HUDEP-2 (cell line): ENCODE measurements around the gene GTF2A1.
"Not testable (repeated sequence)": the region's sequence is repeated elsewhere in the genome, so short reads cannot be mapped to it uniquely, and the experiment has no call there.

ENCODE experiments used
- DNase-seq, 76 experiments: peaks; one replicate each; lab custom pipeline; 2025; ENCODE audit not compliant: unreplicated experiment in 76 of 76; lab: John Stamatoyannopoulos, UW

Gene GTF2A1

GRCh38 chr14:81234278-81234677, 13.5 kb upstream of the GTF2A1 start:
- DNase-seq, result no peak

GRCh38 chr14:81233615-81234014, 12.9 kb upstream of the GTF2A1 start:
- no peak for DNase-seq

GRCh38 chr14:81231540-81231939, 10.8 kb upstream of the GTF2A1 start:
- no peak for DNase-seq

GRCh38 chr14:81224222-81224621, 3.5 kb upstream of the GTF2A1 start:
- no peak for DNase-seq

GRCh38 chr14:81223788-81224187, 3.0 kb upstream of the GTF2A1 start:
- DNase-seq, result not testable (repeated sequence)

GRCh38 chr14:81222691-81223090, 1.9 kb upstream of the GTF2A1 start:
- no peak for DNase-seq

- no peak for DNase-seq
These were observed 1.4 kb upstream of the GTF2A1 start for GRCh38 chr14:81222126-81222525.

- DNase-seq, result peak in 8 of 76 experiments; percentile 14 to 52 (median 20)
These were observed 882 bp upstream of the GTF2A1 start for GRCh38 chr14:81221579-81222102.

- DNase-seq, result no peak
These were observed 254 bp downstream of the GTF2A1 start for GRCh38 chr14:81220580-81220829.

- DNase-seq, result peak in 28 of 76 experiments; percentile 1 to 61 (median 34)
These were observed 790 bp downstream of the GTF2A1 start for GRCh38 chr14:81219759-81220579.

GRCh38 chr14:81219210-81219758, 1.5 kb downstream of the GTF2A1 start:
- DNase-seq, result peak; percentile 42 to 94 (median 81)

GRCh38 chr14:81211844-81212243, 8.9 kb downstream of the GTF2A1 start:
- peak in 10 of 76 experiments; percentile 2 to 30 (median 16) for DNase-seq

- no peak for DNase-seq
These were observed 11.5 kb downstream of the GTF2A1 start for GRCh38 chr14:81209167-81209836.

- no peak for DNase-seq
These were observed 12.3 kb downstream of the GTF2A1 start for GRCh38 chr14:81208489-81208888.

GRCh38 chr14:81206115-81206514, 14.6 kb downstream of the GTF2A1 start:
- DNase-seq, result no peak

- DNase-seq, result no peak
These were observed 15.1 kb downstream of the GTF2A1 start for GRCh38 chr14:81205639-81206038.

- peak in 17 of 76 experiments; percentile 5 to 56 (median 25) for DNase-seq
These were observed 20.7 kb downstream of the GTF2A1 start for GRCh38 chr14:81200054-81200453.

- DNase-seq, result no peak
These were observed 21.7 kb downstream of the GTF2A1 start for GRCh38 chr14:81199084-81199483.

GRCh38 chr14:81198651-81199050, 22.1 kb downstream of the GTF2A1 start:
- DNase-seq, result no peak

GRCh38 chr14:81193924-81194633, 26.7 kb downstream of the GTF2A1 start:
- no peak for DNase-seq

GRCh38 chr14:81192594-81192993, 28.2 kb downstream of the GTF2A1 start:
- DNase-seq, result no peak
